GM23338 (cell line): ENCODE results near the gene RNF2. TPM values are rescaled to one million over a fixed set of nuclear protein-coding genes. Genes with fewer than 3 reads are reported as not detected.

Experiments
- ATAC-seq: fragments of 200-7000 bp; cut with Tn5 transposase; 3 replicates; pipeline ENCODE4 v1.9.1; 2020
- DNase-seq: peaks from one replicate; pipeline ENCODE4 v3.0.0-alpha.2; 2015; ENCODE audit warnings: low spot score
- H2AFZ ChIP-seq: fragments of 200-600 bp; sonication (generic); 2 replicates; pipeline ENCODE4 v1.8.0; 2016; ENCODE audit warnings: antibody characterized with exemption, mild to moderate bottlenecking, moderate library complexity
- H3F3A ChIP-seq: fragments of 200-600 bp; sonication (generic); replicated peaks from 2 replicates; pipeline ENCODE4 v1.8.0; 2017; ENCODE audit warnings: antibody characterized with exemption, mixed run types, low read depth
- H3K27ac ChIP-seq: fragments of 200-600 bp; sonication (generic); 2 replicates; pipeline ENCODE4 v1.6.1; 2016; ENCODE audit warnings: low read depth
- H3K27me3 ChIP-seq: fragments of 200-600 bp; sonication (generic); 2 replicates; pipeline ENCODE4 v1.8.0; 2016; ENCODE audit warnings: mild to moderate bottlenecking, mixed run types, moderate library complexity; ENCODE audit not compliant: insufficient read depth
- H3K36me3 ChIP-seq: fragments of 200-600 bp; sonication (generic); 2 replicates; pipeline ENCODE4 v1.8.0; 2016; ENCODE audit warnings: mild to moderate bottlenecking; ENCODE audit not compliant: insufficient read depth
- H3K4me1 ChIP-seq: fragments of 200-600 bp; sonication (generic); 2 replicates; pipeline ENCODE4 v1.8.0; 2016; ENCODE audit warnings: mild to moderate bottlenecking, moderate library complexity; ENCODE audit not compliant: insufficient read depth
- H3K4me2 ChIP-seq: fragments of 200-600 bp; sonication (generic); 2 replicates; pipeline ENCODE4 v1.7.1; 2017; ENCODE audit warnings: mixed run types
- H3K4me3 ChIP-seq: fragments of 200-600 bp; sonication (generic); 2 replicates; pipeline ENCODE4 v1.6.1; 2016; ENCODE audit warnings: mixed run types
- H3K79me2 ChIP-seq: fragments of 200-600 bp; sonication (generic); replicated peaks from 2 replicates; pipeline ENCODE4 v1.8.0; 2017; ENCODE audit warnings: mild to moderate bottlenecking; ENCODE audit not compliant: insufficient read depth
- H3K9me2 ChIP-seq: fragments of 200-600 bp; sonication (generic); 2 replicates; pipeline ENCODE4 v1.8.0; 2017; ENCODE audit not compliant: insufficient read depth
- H4K20me1 ChIP-seq: fragments of 200-600 bp; sonication (generic); replicated peaks from 2 replicates; pipeline ENCODE4 v1.8.0; 2017; ENCODE audit warnings: mild to moderate bottlenecking; ENCODE audit not compliant: insufficient read depth
- H3K27ac Mint-ChIP-seq: 2 replicates; pipeline ENCODE4 v1.8.0; 2020; ENCODE audit warnings: inconsistent platforms, mild to moderate bottlenecking, moderate library complexity, mixed read lengths
- H3K27me3 Mint-ChIP-seq: 3 replicates; pipeline ENCODE4 v1.8.0; 2022; ENCODE audit warnings: low read depth, mild to moderate bottlenecking, moderate library complexity, mixed read lengths, inconsistent platforms; ENCODE audit not compliant: insufficient read depth, poor library complexity
- H3K36me3 Mint-ChIP-seq: 3 replicates; pipeline ENCODE4 v1.8.0; 2021; ENCODE audit warnings: low read depth, mild to moderate bottlenecking, inconsistent platforms, moderate library complexity, mixed read lengths
- H3K4me1 Mint-ChIP-seq: 3 replicates; pipeline ENCODE4 v1.8.0; 2020; ENCODE audit warnings: mild to moderate bottlenecking, inconsistent platforms, mixed read lengths
- H3K4me3 Mint-ChIP-seq: 3 replicates; pipeline ENCODE4 v1.8.0; 2021; ENCODE audit warnings: moderate library complexity, mild to moderate bottlenecking, inconsistent platforms, mixed read lengths
- H3K9me3 Mint-ChIP-seq: 3 replicates; pipeline ENCODE4 v1.8.0; 2020; ENCODE audit warnings: moderate library complexity, mild to moderate bottlenecking, inconsistent platforms, mixed read lengths
- EZH2 ChIP-seq: fragments of 200-600 bp; sonication (generic); IDR thresholded peaks from one replicate; pipeline ENCODE4 v1.8.0; 2017; ENCODE audit warnings: antibody characterized with exemption, mild to moderate bottlenecking, low read depth; ENCODE audit not compliant: unreplicated experiment
- JUNB ChIP-seq: IDR thresholded peaks from one replicate; pipeline ENCODE4 v1.6.1; 2016; ENCODE audit warnings: antibody characterized with exemption; ENCODE audit not compliant: unreplicated experiment
- ZNF331 ChIP-seq: fragments of 250-450 bp; sonication (Bioruptor Pico); IDR thresholded peaks from 2 replicates; pipeline ENCODE4 v1.5.0; 2020; ENCODE audit warnings: low read depth, mild to moderate bottlenecking, moderate library complexity
- polyA plus RNA-seq: library from polyadenylated mRNA; unstranded; fragments of >200 nt; fragmentation: Nextera tagmentation; extraction: Ambion mirVana; gene quantifications from 2 replicates; pipeline ENCODE4 v1.2.1, GENCODE V29; 2016
- total RNA-seq: library from RNA; depleted of rRNA; stranded (reverse); fragments of >200 nt; shearing (Covaris generic); gene quantifications from 2 replicates; pipeline ENCODE4 v1.2.3, GENCODE V29; 2014
- TF ChIP-seq, protein P1 (sequence below): IDR thresholded peaks from 2 replicates; pipeline ENCODE4 v1.6.1; 2016; ENCODE audit warnings: antibody characterized with exemption
- TF ChIP-seq, protein P2 (sequence below): IDR thresholded peaks from one replicate; pipeline ENCODE4 v1.6.1; 2018; ENCODE audit warnings: antibody characterized with exemption; ENCODE audit not compliant: unreplicated experiment
- TF ChIP-seq, protein P3 (sequence below): fragments of 250-450 bp; sonication (Bioruptor Pico); IDR thresholded peaks from 2 replicates; pipeline ENCODE4 v1.5.0; 2020; ENCODE audit warnings: mild to moderate bottlenecking, moderate library complexity

Gene RNF2
- total and polyA plus RNA-seq, 2 experiments from 2014 or later = 33.3 to 51.4 TPM

DNA sequence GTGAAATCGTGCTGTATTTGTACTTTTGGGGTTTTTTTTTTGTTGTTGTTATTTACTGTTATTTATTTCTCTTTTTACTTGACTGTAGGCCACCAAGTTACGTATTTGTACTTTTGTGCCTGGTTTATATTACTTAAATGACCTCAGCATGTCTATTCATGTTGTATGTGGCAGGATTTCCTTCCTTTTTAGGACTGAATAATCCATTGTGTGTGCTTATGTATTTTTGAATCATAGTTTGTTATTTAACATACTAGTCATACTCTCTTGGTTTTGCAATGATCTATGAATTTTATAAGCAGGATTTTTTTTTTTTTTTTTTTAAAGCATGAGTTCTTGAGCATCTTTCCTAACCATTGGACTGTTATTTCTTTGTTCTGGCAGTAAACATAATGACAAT is 51.2 kb downstream of the RNF2 start (continued):
- TF ChIP-seq, protein P1, sequence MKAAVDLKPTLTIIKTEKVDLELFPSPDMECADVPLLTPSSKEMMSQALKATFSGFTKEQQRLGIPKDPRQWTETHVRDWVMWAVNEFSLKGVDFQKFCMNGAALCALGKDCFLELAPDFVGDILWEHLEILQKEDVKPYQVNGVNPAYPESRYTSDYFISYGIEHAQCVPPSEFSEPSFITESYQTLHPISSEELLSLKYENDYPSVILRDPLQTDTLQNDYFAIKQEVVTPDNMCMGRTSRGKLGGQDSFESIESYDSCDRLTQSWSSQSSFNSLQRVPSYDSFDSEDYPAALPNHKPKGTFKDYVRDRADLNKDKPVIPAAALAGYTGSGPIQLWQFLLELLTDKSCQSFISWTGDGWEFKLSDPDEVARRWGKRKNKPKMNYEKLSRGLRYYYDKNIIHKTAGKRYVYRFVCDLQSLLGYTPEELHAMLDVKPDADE = no peak
- no peak for TF ChIP-seq JUNB
- TF ChIP-seq EZH2 = no peak

DNA sequence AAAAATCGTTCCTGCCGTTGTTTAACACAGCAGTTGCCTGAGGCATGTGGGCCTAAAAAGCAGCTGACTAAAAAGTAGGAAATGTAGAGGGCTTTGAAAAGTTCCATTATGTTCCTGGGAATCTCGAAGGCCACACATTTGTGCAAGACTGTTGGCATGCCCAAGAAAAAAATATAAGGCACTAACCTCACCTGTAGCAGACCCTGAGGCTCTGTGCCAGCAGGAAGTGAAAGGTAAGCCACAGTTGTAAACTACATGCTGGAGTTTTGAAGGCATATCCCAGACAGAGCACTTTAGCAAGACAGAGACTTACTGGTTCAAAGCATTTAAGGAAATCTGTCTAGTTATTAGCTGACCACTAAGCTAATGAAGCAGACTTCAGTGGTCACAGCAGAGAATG is 58.7 kb downstream of the RNF2 start:
- no peak for ATAC-seq

More for the DNA sequence above, 58.7 kb downstream of the RNF2 start:
- peaks cover 15% of the 10 kb centered on the region for H3K9me3 Mint-ChIP-seq
- H3K4me1 Mint-ChIP-seq = no peaks in the 10 kb centered on the region
- H3K4me3 ChIP-seq = no peak overlapping the region
- no peak overlapping the region for H3K4me3 Mint-ChIP-seq
- peaks cover 26% of the 10 kb centered on the region; the same call in 2 of the 3 replicates for H3K36me3 Mint-ChIP-seq
- no peak overlapping the region for H3K4me2 ChIP-seq
- H3K4me1 ChIP-seq = no peaks in the 10 kb centered on the region
- no peak for TF ChIP-seq ZNF331 (CRISPR knock-in tag)
- TF ChIP-seq, protein P2, sequence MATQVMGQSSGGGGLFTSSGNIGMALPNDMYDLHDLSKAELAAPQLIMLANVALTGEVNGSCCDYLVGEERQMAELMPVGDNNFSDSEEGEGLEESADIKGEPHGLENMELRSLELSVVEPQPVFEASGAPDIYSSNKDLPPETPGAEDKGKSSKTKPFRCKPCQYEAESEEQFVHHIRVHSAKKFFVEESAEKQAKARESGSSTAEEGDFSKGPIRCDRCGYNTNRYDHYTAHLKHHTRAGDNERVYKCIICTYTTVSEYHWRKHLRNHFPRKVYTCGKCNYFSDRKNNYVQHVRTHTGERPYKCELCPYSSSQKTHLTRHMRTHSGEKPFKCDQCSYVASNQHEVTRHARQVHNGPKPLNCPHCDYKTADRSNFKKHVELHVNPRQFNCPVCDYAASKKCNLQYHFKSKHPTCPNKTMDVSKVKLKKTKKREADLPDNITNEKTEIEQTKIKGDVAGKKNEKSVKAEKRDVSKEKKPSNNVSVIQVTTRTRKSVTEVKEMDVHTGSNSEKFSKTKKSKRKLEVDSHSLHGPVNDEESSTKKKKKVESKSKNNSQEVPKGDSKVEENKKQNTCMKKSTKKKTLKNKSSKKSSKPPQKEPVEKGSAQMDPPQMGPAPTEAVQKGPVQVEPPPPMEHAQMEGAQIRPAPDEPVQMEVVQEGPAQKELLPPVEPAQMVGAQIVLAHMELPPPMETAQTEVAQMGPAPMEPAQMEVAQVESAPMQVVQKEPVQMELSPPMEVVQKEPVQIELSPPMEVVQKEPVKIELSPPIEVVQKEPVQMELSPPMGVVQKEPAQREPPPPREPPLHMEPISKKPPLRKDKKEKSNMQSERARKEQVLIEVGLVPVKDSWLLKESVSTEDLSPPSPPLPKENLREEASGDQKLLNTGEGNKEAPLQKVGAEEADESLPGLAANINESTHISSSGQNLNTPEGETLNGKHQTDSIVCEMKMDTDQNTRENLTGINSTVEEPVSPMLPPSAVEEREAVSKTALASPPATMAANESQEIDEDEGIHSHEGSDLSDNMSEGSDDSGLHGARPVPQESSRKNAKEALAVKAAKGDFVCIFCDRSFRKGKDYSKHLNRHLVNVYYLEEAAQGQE = no peak
- TF ChIP-seq, protein P1 = no peak
- TF ChIP-seq, protein P3, sequence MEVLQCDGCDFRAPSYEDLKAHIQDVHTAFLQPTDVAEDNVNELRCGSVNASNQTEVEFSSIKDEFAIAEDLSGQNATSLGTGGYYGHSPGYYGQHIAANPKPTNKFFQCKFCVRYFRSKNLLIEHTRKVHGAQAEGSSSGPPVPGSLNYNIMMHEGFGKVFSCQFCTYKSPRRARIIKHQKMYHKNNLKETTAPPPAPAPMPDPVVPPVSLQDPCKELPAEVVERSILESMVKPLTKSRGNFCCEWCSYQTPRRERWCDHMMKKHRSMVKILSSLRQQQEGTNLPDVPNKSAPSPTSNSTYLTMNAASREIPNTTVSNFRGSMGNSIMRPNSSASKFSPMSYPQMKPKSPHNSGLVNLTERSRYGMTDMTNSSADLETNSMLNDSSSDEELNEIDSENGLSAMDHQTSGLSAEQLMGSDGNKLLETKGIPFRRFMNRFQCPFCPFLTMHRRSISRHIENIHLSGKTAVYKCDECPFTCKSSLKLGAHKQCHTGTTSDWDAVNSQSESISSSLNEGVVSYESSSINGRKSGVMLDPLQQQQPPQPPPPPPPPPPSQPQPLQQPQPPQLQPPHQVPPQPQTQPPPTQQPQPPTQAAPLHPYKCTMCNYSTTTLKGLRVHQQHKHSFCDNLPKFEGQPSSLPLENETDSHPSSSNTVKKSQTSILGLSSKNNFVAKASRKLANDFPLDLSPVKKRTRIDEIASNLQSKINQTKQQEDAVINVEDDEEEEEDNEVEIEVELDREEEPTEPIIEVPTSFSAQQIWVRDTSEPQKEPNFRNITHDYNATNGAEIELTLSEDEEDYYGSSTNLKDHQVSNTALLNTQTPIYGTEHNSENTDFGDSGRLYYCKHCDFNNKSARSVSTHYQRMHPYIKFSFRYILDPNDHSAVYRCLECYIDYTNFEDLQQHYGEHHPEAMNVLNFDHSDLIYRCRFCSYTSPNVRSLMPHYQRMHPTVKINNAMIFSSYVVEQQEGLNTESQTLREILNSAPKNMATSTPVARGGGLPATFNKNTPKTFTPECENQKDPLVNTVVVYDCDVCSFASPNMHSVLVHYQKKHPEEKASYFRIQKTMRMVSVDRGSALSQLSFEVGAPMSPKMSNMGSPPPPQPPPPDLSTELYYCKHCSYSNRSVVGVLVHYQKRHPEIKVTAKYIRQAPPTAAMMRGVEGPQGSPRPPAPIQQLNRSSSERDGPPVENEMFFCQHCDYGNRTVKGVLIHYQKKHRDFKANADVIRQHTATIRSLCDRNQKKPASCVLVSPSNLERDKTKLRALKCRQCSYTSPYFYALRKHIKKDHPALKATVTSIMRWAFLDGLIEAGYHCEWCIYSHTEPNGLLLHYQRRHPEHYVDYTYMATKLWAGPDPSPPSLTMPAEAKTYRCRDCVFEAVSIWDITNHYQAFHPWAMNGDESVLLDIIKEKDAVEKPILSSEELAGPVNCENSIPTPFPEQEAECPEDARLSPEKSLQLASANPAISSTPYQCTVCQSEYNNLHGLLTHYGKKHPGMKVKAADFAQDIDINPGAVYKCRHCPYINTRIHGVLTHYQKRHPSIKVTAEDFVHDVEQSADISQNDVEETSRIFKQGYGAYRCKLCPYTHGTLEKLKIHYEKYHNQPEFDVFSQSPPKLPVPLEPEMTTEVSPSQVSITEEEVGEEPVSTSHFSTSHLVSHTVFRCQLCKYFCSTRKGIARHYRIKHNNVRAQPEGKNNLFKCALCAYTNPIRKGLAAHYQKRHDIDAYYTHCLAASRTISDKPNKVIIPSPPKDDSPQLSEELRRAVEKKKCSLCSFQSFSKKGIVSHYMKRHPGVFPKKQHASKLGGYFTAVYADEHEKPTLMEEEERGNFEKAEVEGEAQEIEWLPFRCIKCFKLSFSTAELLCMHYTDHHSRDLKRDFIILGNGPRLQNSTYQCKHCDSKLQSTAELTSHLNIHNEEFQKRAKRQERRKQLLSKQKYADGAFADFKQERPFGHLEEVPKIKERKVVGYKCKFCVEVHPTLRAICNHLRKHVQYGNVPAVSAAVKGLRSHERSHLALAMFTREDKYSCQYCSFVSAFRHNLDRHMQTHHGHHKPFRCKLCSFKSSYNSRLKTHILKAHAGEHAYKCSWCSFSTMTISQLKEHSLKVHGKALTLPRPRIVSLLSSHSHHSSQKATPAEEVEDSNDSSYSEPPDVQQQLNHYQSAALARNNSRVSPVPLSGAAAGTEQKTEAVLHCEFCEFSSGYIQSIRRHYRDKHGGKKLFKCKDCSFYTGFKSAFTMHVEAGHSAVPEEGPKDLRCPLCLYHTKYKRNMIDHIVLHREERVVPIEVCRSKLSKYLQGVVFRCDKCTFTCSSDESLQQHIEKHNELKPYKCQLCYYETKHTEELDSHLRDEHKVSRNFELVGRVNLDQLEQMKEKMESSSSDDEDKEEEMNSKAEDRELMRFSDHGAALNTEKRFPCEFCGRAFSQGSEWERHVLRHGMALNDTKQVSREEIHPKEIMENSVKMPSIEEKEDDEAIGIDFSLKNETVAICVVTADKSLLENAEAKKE (CRISPR knock-in tag) = no peak
- TF ChIP-seq JUNB = no peak
- no peaks in the 10 kb centered on the region for H3K79me2 ChIP-seq
- no peak overlapping the region for H3K27ac Mint-ChIP-seq
- peaks cover 4% of the 10 kb centered on the region for H3K27me3 Mint-ChIP-seq
- no peak overlapping the region for H2AFZ ChIP-seq
- no peaks in the 10 kb centered on the region for H3K27me3 ChIP-seq
- H3F3A ChIP-seq = no peaks in the 10 kb centered on the region
- DNase-seq = no peak
- H3K27ac ChIP-seq = no peak overlapping the region
- H3K36me3 ChIP-seq = peaks cover 8% of the 10 kb centered on the region; the same call in 1 of the 2 replicates
- no peaks in the 10 kb centered on the region for H4K20me1 ChIP-seq
- H3K9me2 ChIP-seq = no peaks in the 10 kb centered on the region
